DND-41 (cell line): Measurements from ENCODE around the gene KCNN3.

Experiments used
- ATAC-seq: fragments of 200-7000 bp; cut with Tn5 transposase; 3 replicates; pipeline ENCODE4 v1.9.1; 2021; ENCODE audit warnings: low read depth; ENCODE audit not compliant: insufficient read depth
- DNase-seq: peaks from one replicate; pipeline ENCODE4 v3.0.0-alpha.2; 2020
- H2AFZ ChIP-seq: 2 replicates; pipeline ENCODE4 v1.6.0; 2012; ENCODE audit warnings: low read depth, low read length
- H3K27ac ChIP-seq: 2 replicates; pipeline ENCODE4 v1.5.1; 2012; ENCODE audit warnings: low read length, inconsistent platforms
- H3K27me3 ChIP-seq: fragments of 200-600 bp; sonication (generic); 2 replicates; pipeline ENCODE4 v1.6.0; 2012; ENCODE audit warnings: low read length, mild to moderate bottlenecking, inconsistent platforms; ENCODE audit not compliant: insufficient read depth, poor library complexity
- H3K36me3 ChIP-seq: 2 replicates; pipeline ENCODE4 v1.5.1; 2012; ENCODE audit warnings: low read length, inconsistent platforms; ENCODE audit not compliant: insufficient read depth
- H3K4me1 ChIP-seq: 2 replicates; pipeline ENCODE4 v1.5.1; 2012; ENCODE audit warnings: mild to moderate bottlenecking, low read length; ENCODE audit not compliant: insufficient read depth
- H3K4me2 ChIP-seq: 2 replicates; pipeline ENCODE4 v1.6.0; 2012; ENCODE audit warnings: mild to moderate bottlenecking, moderate library complexity, low read length, inconsistent platforms; ENCODE audit not compliant: insufficient read depth
- H3K4me3 ChIP-seq, 2 experiments: fragments of 200-600 bp in 1 of 2; shearing (Covaris generic) in 1 of 2; 2 replicates each; pipeline ENCODE4 v1.5.1; 2012 to 2016; ENCODE audit warnings: inconsistent platforms in 2 of 2, low read length in 2 of 2, mild to moderate bottlenecking in 2 of 2, low read depth in 1 of 2, moderate library complexity in 1 of 2
- H3K79me2 ChIP-seq: 2 replicates; pipeline ENCODE4 v1.6.0; 2012; ENCODE audit warnings: low read length, inconsistent platforms; ENCODE audit not compliant: insufficient read depth
- H3K9ac ChIP-seq: 2 replicates; pipeline ENCODE4 v1.6.0; 2012; ENCODE audit warnings: low read depth, mild to moderate bottlenecking, inconsistent platforms, low read length, moderate library complexity
- H3K9me3 ChIP-seq: 2 replicates; pipeline ENCODE4 v1.5.1; 2012; ENCODE audit warnings: low read length, moderate library complexity, mild to moderate bottlenecking, inconsistent platforms; ENCODE audit not compliant: insufficient read depth, severe bottlenecking
- H4K20me1 ChIP-seq: 2 replicates; pipeline ENCODE4 v1.6.0; 2012; ENCODE audit warnings: low read length; ENCODE audit not compliant: insufficient read depth
- EZH2 ChIP-seq: IDR thresholded peaks from 3 replicates; pipeline ENCODE4 v1.6.1; 2012; ENCODE audit warnings: borderline replicate concordance, low read depth, mild to moderate bottlenecking, moderate library complexity, low read length, inconsistent platforms; ENCODE audit not compliant: severe bottlenecking
- TF ChIP-seq, protein P1 (sequence below): IDR thresholded peaks from 2 replicates; pipeline ENCODE4 v1.5.1; 2012; ENCODE audit warnings: borderline replicate concordance, low read length, moderate library complexity, mild to moderate bottlenecking; ENCODE audit not compliant: poor library complexity, severe bottlenecking; ENCODE audit errors: extremely low read depth

KCNN3 gene

GRCh38 chr1:154752273-154753030 lies 117.6 kb downstream of the KCNN3 start:
- TF ChIP-seq, protein P1, sequence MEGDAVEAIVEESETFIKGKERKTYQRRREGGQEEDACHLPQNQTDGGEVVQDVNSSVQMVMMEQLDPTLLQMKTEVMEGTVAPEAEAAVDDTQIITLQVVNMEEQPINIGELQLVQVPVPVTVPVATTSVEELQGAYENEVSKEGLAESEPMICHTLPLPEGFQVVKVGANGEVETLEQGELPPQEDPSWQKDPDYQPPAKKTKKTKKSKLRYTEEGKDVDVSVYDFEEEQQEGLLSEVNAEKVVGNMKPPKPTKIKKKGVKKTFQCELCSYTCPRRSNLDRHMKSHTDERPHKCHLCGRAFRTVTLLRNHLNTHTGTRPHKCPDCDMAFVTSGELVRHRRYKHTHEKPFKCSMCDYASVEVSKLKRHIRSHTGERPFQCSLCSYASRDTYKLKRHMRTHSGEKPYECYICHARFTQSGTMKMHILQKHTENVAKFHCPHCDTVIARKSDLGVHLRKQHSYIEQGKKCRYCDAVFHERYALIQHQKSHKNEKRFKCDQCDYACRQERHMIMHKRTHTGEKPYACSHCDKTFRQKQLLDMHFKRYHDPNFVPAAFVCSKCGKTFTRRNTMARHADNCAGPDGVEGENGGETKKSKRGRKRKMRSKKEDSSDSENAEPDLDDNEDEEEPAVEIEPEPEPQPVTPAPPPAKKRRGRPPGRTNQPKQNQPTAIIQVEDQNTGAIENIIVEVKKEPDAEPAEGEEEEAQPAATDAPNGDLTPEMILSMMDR = peak; percentile 38
- no peak for TF ChIP-seq EZH2

DNA sequence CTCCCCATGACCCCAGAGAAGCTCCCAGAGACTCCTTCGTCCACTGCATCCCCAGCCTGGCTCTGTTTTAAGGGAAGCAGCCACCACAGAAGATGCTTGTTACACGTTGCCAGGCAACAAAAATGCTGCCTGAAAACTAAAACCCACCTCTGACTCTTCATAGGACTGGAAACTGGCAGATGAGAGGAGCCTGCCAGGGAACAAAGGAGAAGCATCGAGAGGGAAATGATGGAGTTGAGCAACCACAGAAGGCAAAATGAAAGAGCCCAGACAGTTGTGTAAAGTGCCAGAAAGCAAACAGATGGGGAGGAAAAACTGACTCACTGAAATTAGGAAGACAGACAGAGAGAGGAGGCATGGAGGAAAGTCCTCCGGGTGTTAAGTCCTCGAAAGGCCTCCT lies 118.4 kb downstream of the KCNN3 start:
- Histone ChIP-seq H2AFZ (no peak overlapping the region), H3K79me2 (no peaks in the 10 kb centered on the region), H3K27me3 (peaks cover 49% of the 10 kb centered on the region), H3K36me3 (no peaks in the 10 kb centered on the region), H3K9ac (no peak overlapping the region), H3K27ac (no peak overlapping the region), H3K9me3 (no peaks in the 10 kb centered on the region), H3K4me3 (no peak overlapping the region), H3K4me1 (peaks cover 8% of the 10 kb centered on the region; the same call in 1 of the 2 replicates), H4K20me1 (peaks cover 5% of the 10 kb centered on the region; the same call in 1 of the 2 replicates), H3K4me2 (no peak overlapping the region)
- no peak for TF ChIP-seq EZH2
- TF ChIP-seq, protein P1 = no peak
- ATAC-seq (no peak), DNase-seq (no peak)

More at GRCh38 chr1:154752273-154753030, 117.6 kb downstream of the KCNN3 start:
- no peak for ATAC-seq
- DNase-seq = no peak
- Histone ChIP-seq H3K36me3 (no peaks in the 10 kb centered on the region), H3K79me2 (no peaks in the 10 kb centered on the region), H3K4me3 (no peak overlapping the region), H2AFZ (no peak overlapping the region), H3K27ac (no peak overlapping the region), H3K9me3 (no peaks in the 10 kb centered on the region), H3K4me2 (no peak overlapping the region), H3K4me1 (peaks cover 8% of the 10 kb centered on the region; the same call in 1 of the 2 replicates), H4K20me1 (no peaks in the 10 kb centered on the region), H3K9ac (no peak overlapping the region), H3K27me3 (peaks cover 41% of the 10 kb centered on the region)

- H3K4me1 ChIP-seq = peaks cover 8% of the 10 kb centered on the region; the same call in 1 of the 2 replicates
- no peaks in the 10 kb centered on the region for H3K79me2 ChIP-seq
- H3K4me3 ChIP-seq = no peak overlapping the region
- no peak for DNase-seq
- peaks cover 5% of the 10 kb centered on the region; the same call in 1 of the 2 replicates for H4K20me1 ChIP-seq
- H3K9me3 ChIP-seq = no peaks in the 10 kb centered on the region
- no peak for ATAC-seq
- H3K27me3 ChIP-seq = peaks cover 56% of the 10 kb centered on the region
- H3K9ac ChIP-seq = no peak overlapping the region
- no peak overlapping the region for H3K27ac ChIP-seq
- no peak for TF ChIP-seq EZH2
- TF ChIP-seq, protein P1 = no peak
- H3K4me2 ChIP-seq = no peak overlapping the region
- H2AFZ ChIP-seq = no peak overlapping the region
- H3K36me3 ChIP-seq = no peaks in the 10 kb centered on the region
These were observed 119.1 kb downstream of the KCNN3 start for GRCh38 chr1:154750681-154751665.
